GM23248 (cell line): ENCODE data around the gene MR1. TPM values are rescaled to one million over a fixed set of nuclear protein-coding genes. Genes with fewer than 3 reads are reported as not detected.

Experiments
- DNase-seq: peaks from one replicate; pipeline ENCODE4 v3.0.0-alpha.2; 2015
- H2AFZ ChIP-seq: fragments of 200-600 bp; sonication (generic); 2 replicates; pipeline ENCODE4 v1.6.1; 2016; ENCODE audit warnings: antibody characterized with exemption
- H3F3A ChIP-seq: fragments of 200-600 bp; sonication (generic); 2 replicates; pipeline ENCODE4 v1.6.1; 2016; ENCODE audit warnings: mild to moderate bottlenecking, antibody characterized with exemption, mixed run types; ENCODE audit not compliant: insufficient read depth
- H3K27ac ChIP-seq: fragments of 200-600 bp; sonication (generic); 2 replicates; pipeline ENCODE4 v1.5.1; 2016; ENCODE audit warnings: mild to moderate bottlenecking
- H3K27me3 ChIP-seq: fragments of 200-600 bp; sonication (generic); replicated peaks from 2 replicates; pipeline ENCODE4 v1.6.1; 2016; ENCODE audit warnings: mild to moderate bottlenecking; ENCODE audit not compliant: insufficient read depth
- H3K36me3 ChIP-seq: fragments of 200-600 bp; sonication (generic); 2 replicates; pipeline ENCODE4 v1.6.1; 2016; ENCODE audit warnings: low read depth, mild to moderate bottlenecking
- H3K4me1 ChIP-seq: fragments of 200-600 bp; sonication (generic); 2 replicates; pipeline ENCODE4 v1.6.1; 2016; ENCODE audit warnings: mild to moderate bottlenecking; ENCODE audit not compliant: insufficient read depth
- H3K4me2 ChIP-seq: fragments of 200-600 bp; sonication (generic); one replicate; pipeline ENCODE4 v1.6.1; 2016; ENCODE audit warnings: mild to moderate bottlenecking; ENCODE audit not compliant: unreplicated experiment
- H3K4me3 ChIP-seq: fragments of 200-600 bp; sonication (generic); 2 replicates; pipeline ENCODE4 v1.5.1; 2016; ENCODE audit warnings: mild to moderate bottlenecking
- H3K79me2 ChIP-seq: fragments of 200-600 bp; sonication (generic); 2 replicates; pipeline ENCODE4 v1.6.1; 2016; ENCODE audit warnings: mild to moderate bottlenecking; ENCODE audit not compliant: insufficient read depth
- H3K9ac ChIP-seq: fragments of 200-600 bp; sonication (generic); 2 replicates; pipeline ENCODE4 v1.6.1; 2016; ENCODE audit warnings: mild to moderate bottlenecking
- H3K9me2 ChIP-seq: fragments of 200-600 bp; sonication (generic); 2 replicates; pipeline ENCODE4 v1.6.1; 2016; ENCODE audit warnings: mixed run types, mild to moderate bottlenecking, moderate library complexity; ENCODE audit not compliant: insufficient read depth
- H3K9me3 ChIP-seq: fragments of 200-600 bp; sonication (generic); one replicate; pipeline ENCODE4 v1.6.1; 2017; ENCODE audit warnings: low read depth
- H4K20me1 ChIP-seq: fragments of 200-600 bp; sonication (generic); 2 replicates; pipeline ENCODE4 v1.6.0; 2016; ENCODE audit not compliant: insufficient read depth
- EZH2 ChIP-seq: fragments of 200-600 bp; sonication (generic); IDR thresholded peaks from 2 replicates; pipeline ENCODE4 v1.6.1; 2018; ENCODE audit warnings: antibody characterized with exemption, mild to moderate bottlenecking; ENCODE audit not compliant: insufficient read depth, poor library complexity, severe bottlenecking
- EZH2phosphoT487 ChIP-seq: fragments of 200-600 bp; sonication (generic); IDR thresholded peaks from 2 replicates; pipeline ENCODE4 v1.6.1; 2018; ENCODE audit warnings: antibody characterized with exemption, moderate library complexity, mild to moderate bottlenecking, low read depth; ENCODE audit not compliant: insufficient read depth
- WGBS, 2 experiments: methylation state at CpG; one replicate each; pipeline ENCODE4 v1.1.6; 2015 to 2017; ENCODE audit warnings: low lambda C conversion rate in 2 of 2, low coverage in 1 of 2; ENCODE audit errors: missing lambda C conversion rate in 2 of 2; 5-methylcytosine and 5-hydroxymethylcytosine counted together
- in situ Hi-C: fragments of 300-500 bp; cut with MboI; formaldehyde crosslinking; loops from 2 replicates; pipeline ENCODE4 v1.15.0; 2020
- polyA plus RNA-seq: library from polyadenylated mRNA; unstranded; fragments of >200 nt; fragmentation: Nextera tagmentation; extraction: Ambion mirVana; gene quantifications from 2 replicates; pipeline ENCODE4 v1.2.1, GENCODE V29; 2016
- total RNA-seq: library from RNA; depleted of rRNA; stranded (reverse); fragments of >200 nt; shearing (Covaris generic); gene quantifications from 2 replicates; pipeline ENCODE4 v1.2.3, GENCODE V29; 2014

MR1 gene
- total and polyA plus RNA-seq, 2 experiments from 2014 or later, result 25.2 to 26.2 TPM

DNA sequence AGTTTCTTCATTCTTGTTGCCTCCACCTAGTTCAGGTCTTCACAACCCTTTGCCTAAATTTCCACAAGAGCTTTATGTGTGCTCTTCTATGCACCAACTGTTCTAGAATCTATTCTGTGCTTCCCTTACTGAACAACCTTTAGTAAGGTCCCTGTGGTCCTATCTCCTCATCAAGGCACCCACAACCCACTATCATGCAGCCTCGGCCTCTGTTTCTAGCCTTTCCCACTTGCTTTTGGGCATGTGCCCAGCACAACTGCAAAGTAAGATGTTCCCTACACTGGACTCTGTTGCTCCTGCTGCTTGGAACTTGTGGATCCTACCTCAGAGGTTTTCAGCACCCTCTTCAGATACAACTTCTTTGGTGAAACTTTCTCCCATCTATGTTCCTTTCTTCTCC lies 52.3 kb downstream of the MR1 start:
- in situ Hi-C loops, result no loop called here
- H4K20me1 ChIP-seq, result no peaks in the 10 kb centered on the region

DNA sequence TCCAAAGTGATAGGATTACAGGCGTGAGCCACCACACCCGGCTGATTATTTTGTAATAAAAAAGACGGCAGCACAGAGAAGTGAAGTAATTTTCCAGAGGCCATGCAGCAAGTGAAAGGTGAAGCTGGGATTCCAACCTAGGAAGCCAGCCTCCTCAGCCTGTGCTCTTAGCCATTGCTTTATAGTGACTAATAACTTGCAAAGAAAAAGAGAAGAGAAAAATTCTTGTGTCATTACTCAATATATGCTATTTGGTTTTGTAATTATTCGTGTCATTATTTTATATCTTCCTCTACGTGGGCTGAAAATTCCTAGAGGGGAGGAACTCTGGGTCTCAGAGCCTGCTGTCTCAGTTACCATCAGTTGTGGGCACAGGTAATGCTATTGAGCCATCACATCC lies 53.1 kb downstream of the MR1 start:
- H3K4me3 ChIP-seq, result peak overlapping the region; percentile 100; the same call in 1 of the 2 replicates
- H3K36me3 ChIP-seq, result peaks cover 22% of the 10 kb centered on the region; the same call in 1 of the 2 replicates
- TF ChIP-seq EZH2phosphoT487 (no peak), EZH2 (no peak)
- no peaks in the 10 kb centered on the region for H4K20me1 ChIP-seq
- peak overlapping the region; percentile 37; the same call in 1 of the 2 replicates for H3K9ac ChIP-seq
- no peak overlapping the region for H2AFZ ChIP-seq
- in situ Hi-C loops, result no loop called here
- 0 to 1% methylated on average over 5 of the region's 5 CpGs for WGBS, 2 experiments
- no peaks in the 10 kb centered on the region for H3K27me3 ChIP-seq
- H3K9me2 ChIP-seq, result no peaks in the 10 kb centered on the region
- peaks cover 21% of the 10 kb centered on the region for H3K4me1 ChIP-seq
- peaks cover 32% of the 10 kb centered on the region for H3K79me2 ChIP-seq
- peak overlapping the region; percentile 75 for H3K27ac ChIP-seq
- peaks cover 36% of the 10 kb centered on the region for H3F3A ChIP-seq
- no peaks in the 10 kb centered on the region for H3K9me3 ChIP-seq
- peak overlapping the region; percentile 80 for H3K4me2 ChIP-seq
- DNase-seq, result peak; percentile 90

More for the DNA sequence above, 52.3 kb downstream of the MR1 start:
- Histone ChIP-seq H3K27ac (0 out of 2 replicates have a peak overlapping the region, but pooled peaks have one; percentile 75), H3K9me3 (no peaks in the 10 kb centered on the region), H3F3A (peaks cover 27% of the 10 kb centered on the region), H3K4me1 (peaks cover 12% of the 10 kb centered on the region), H3K9ac (no peak overlapping the region), H3K4me3 (no peak overlapping the region), H3K4me2 (no peak overlapping the region), H3K36me3 (peaks cover 14% of the 10 kb centered on the region; the same call in 1 of the 2 replicates), H3K27me3 (no peaks in the 10 kb centered on the region), H3K79me2 (peaks cover 24% of the 10 kb centered on the region), H2AFZ (no peak overlapping the region), H3K9me2 (no peaks in the 10 kb centered on the region)
- no peak for TF ChIP-seq EZH2phosphoT487
- TF ChIP-seq EZH2, result no peak
- no peak for DNase-seq
- WGBS, 2 experiments, result 95 to 100% methylated on average over 1 of the region's 1 CpG

DNA sequence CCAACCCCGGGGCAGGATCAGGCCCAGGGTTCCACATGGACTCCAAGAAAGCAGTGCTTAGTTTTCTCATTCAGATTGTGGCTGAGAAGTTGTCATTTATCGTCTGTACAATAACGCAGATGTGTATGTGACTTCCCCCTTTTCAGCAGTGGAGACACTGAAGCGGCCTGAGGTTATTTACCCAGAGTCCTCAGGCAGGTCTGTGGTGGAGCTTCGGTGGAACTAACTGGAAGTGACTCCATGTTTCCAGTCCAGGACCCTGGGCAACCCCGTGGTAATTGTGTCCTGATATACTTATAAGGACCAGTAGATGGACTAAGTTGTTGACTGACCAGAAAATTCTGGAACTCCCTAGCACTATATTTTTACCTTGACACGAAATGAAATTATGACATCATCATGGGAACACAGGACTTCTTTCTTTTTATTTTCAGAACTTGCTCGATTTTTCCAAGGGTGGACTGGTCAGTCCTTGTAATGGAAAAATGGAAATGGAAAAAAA lies 53.7 kb downstream of the MR1 start:
- in situ Hi-C loops, result no loop called here
- TF ChIP-seq EZH2 (no peak), EZH2phosphoT487 (no peak)

GRCh38 chr1:181088079-181089016 lies 54.6 kb downstream of the MR1 start, which contains the start of gene IER5:
Gene IER5 (plus strand): TSS chr1:181088700. CDS start chr1:181088903, 203 bp downstream.
- Histone ChIP-seq H3K9me3 (no peaks in the 10 kb centered on the region), H4K20me1 (no peaks in the 10 kb centered on the region; the same call in 1 of the 2 replicates), H2AFZ (peak within 1 kb of the TSS; percentile 76), H3K4me1 (peaks cover 34% of the 10 kb centered on the region), H3K4me3 (peak within 1 kb of the TSS; percentile 100), H3K79me2 (peaks cover 46% of the 10 kb centered on the region), H3F3A (peaks cover 48% of the 10 kb centered on the region), H3K27ac (peak within 1 kb of the TSS; percentile 76), H3K36me3 (peaks cover 32% of the 10 kb centered on the region; the same call in 1 of the 2 replicates), H3K9ac (peak within 1 kb of the TSS; percentile 94), H3K27me3 (no peaks in the 10 kb centered on the region), H3K4me2 (peak within 1 kb of the TSS; percentile 85), H3K9me2 (no peaks in the 10 kb centered on the region)
- in situ Hi-C loops, result no loop called here
- TF ChIP-seq EZH2, result no peak
- TF ChIP-seq EZH2phosphoT487, result no peak
- peak; percentile 98 for DNase-seq
- 2% methylated on average over 71 to 74 of the region's 76 CpGs for WGBS, 2 experiments

More for the DNA sequence above, 53.7 kb downstream of the MR1 start:
- peaks cover 38% of the 10 kb centered on the region for H3K79me2 ChIP-seq
- H3K9me3 ChIP-seq, result no peaks in the 10 kb centered on the region
- H3K9me2 ChIP-seq, result no peaks in the 10 kb centered on the region
- no peaks in the 10 kb centered on the region for H3K27me3 ChIP-seq
- no peaks in the 10 kb centered on the region for H4K20me1 ChIP-seq
- peak; percentile 42 for DNase-seq
- peaks cover 26% of the 10 kb centered on the region for H3K4me1 ChIP-seq
- H3K4me3 ChIP-seq, result peak overlapping the region; percentile 100
- peak overlapping the region; percentile 80 for H3K4me2 ChIP-seq
- H2AFZ ChIP-seq, result peak overlapping the region; percentile 76; the same call in 1 of the 2 replicates
- H3F3A ChIP-seq, result peaks cover 39% of the 10 kb centered on the region
- peak overlapping the region; percentile 94 for H3K9ac ChIP-seq
- peak overlapping the region; percentile 75 for H3K27ac ChIP-seq
- 70 to 74% methylated on average over 8 of the region's 8 CpGs for WGBS, 2 experiments
- peaks cover 25% of the 10 kb centered on the region; the same call in 1 of the 2 replicates for H3K36me3 ChIP-seq
